Prostate gland (tissue), 2 donors: ENCODE data around the gene ATP5F1E. TPM values are rescaled to one million over a fixed set of nuclear protein-coding genes. Genes with fewer than 3 reads are reported as not detected.

Experiments
- DNase-seq: peaks from one replicate; pipeline ENCODE4 v3.0.0-alpha.2; 2019; ENCODE audit warnings: low spot score
- H3K27ac ChIP-seq, 2 donors: fragments of 200-600 bp; sonication (generic); 2 replicates each; pipeline ENCODE4 v1.5.1; 2017 to 2019
- H3K27me3 ChIP-seq: fragments of 200-600 bp; sonication (generic); replicated peaks from 2 replicates; pipeline ENCODE4 v1.5.1; 2019; ENCODE audit not compliant: insufficient read depth
- H3K36me3 ChIP-seq, 2 donors: fragments of 200-600 bp; sonication (generic); 1 replicate in 1 of 2; 2 replicates in 1 of 2; pipeline versions ENCODE4 v1.5.1 to v1.8.1; 2017 to 2019
- H3K4me1 ChIP-seq: fragments of 200-600 bp; sonication (generic); replicated peaks from 2 replicates; pipeline ENCODE4 v1.5.1; 2019
- H3K4me3 ChIP-seq, 2 donors: fragments of 200-600 bp; sonication (generic); 2 replicates each; pipeline ENCODE4 v1.5.1; 2017 to 2019
- H3K9me3 ChIP-seq: fragments of 200-600 bp; sonication (generic); 2 replicates; pipeline ENCODE4 v1.5.1; 2017
- POLR2A ChIP-seq: fragments of 450-650 bp; IDR thresholded peaks from one replicate; pipeline ENCODE4 v1.6.1; 2016; ENCODE audit warnings: antibody characterized with exemption, mild to moderate bottlenecking
- POLR2AphosphoS5 ChIP-seq: sonication (generic); formaldehyde crosslinking; IDR thresholded peaks from one replicate; pipeline ENCODE4 v1.6.1; 2017; ENCODE audit warnings: antibody characterized with exemption
- WGBS: methylation state at CpG from one replicate; pipeline ENCODE4 v1.1.5; 2018; 5-methylcytosine and 5-hydroxymethylcytosine counted together
- intact Hi-C: fragments of 100-400 bp; cut with DNase I; formaldehyde crosslinking; loops from one replicate; pipeline ENCODE4 v1.14.2; 2022
- total RNA-seq, 2 donors: library from RNA; depleted of rRNA; stranded (reverse); fragments of >200 nt; gene quantifications; one replicate each; pipeline ENCODE4 v1.1.0, GENCODE V29; 2016
- TF ChIP-seq, protein P1 (sequence below), 4 experiments: fragments of 200-600 bp in 2 of 4; fragments of 450-650 bp in 2 of 4; sonication (generic) in 2 of 4; IDR thresholded peaks; 1 replicate in 3 of 4; 2 replicates in 1 of 4; pipeline ENCODE4 v1.5.1; 2016 to 2019; ENCODE audit warnings: antibody characterized with exemption in 4 of 4, mild to moderate bottlenecking in 2 of 4, moderate library complexity in 2 of 4

Gene ATP5F1E
- total RNA-seq, 2 donors from 2014 or later, result 23.5 to 24.4 TPM

DNA sequence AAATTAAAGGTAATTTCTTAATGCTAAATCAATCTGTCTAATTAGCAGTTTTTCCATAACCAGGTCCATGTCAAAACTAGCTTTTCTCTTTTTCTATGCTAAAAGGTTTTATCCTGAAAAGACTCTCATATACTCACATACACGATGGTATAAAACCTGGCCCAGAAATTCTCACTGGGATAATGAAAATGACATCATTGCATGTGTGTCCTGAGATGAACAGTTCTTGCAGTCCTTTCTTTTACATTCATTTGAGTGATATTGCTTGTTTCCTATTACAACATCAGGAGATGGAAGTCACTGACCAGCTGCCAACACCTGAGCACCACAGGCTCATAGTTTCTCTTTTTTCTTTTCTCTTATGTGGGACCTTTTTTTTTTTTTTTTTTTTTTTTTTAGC, 18.3 kb upstream of the ATP5F1E start:
- DNase-seq, result no peak
- intact Hi-C loops, result no loop called here
- H3K36me3 ChIP-seq, result no peaks in the 10 kb centered on the region
- H3K4me3 ChIP-seq, result no peak overlapping the region
- TF ChIP-seq, protein P1, sequence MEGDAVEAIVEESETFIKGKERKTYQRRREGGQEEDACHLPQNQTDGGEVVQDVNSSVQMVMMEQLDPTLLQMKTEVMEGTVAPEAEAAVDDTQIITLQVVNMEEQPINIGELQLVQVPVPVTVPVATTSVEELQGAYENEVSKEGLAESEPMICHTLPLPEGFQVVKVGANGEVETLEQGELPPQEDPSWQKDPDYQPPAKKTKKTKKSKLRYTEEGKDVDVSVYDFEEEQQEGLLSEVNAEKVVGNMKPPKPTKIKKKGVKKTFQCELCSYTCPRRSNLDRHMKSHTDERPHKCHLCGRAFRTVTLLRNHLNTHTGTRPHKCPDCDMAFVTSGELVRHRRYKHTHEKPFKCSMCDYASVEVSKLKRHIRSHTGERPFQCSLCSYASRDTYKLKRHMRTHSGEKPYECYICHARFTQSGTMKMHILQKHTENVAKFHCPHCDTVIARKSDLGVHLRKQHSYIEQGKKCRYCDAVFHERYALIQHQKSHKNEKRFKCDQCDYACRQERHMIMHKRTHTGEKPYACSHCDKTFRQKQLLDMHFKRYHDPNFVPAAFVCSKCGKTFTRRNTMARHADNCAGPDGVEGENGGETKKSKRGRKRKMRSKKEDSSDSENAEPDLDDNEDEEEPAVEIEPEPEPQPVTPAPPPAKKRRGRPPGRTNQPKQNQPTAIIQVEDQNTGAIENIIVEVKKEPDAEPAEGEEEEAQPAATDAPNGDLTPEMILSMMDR (IDR thresholded peaks at IDR 0.05), result no peak
- TF ChIP-seq POLR2A, result no peak
- no peak for TF ChIP-seq POLR2AphosphoS5
- WGBS, result 64% methylated on average over 1 of the region's 1 CpG
- H3K27ac ChIP-seq, result no peak overlapping the region
- no peaks in the 10 kb centered on the region for H3K4me1 ChIP-seq
- H3K9me3 ChIP-seq, result no peaks in the 10 kb centered on the region
- no peaks in the 10 kb centered on the region for H3K27me3 ChIP-seq

DNA sequence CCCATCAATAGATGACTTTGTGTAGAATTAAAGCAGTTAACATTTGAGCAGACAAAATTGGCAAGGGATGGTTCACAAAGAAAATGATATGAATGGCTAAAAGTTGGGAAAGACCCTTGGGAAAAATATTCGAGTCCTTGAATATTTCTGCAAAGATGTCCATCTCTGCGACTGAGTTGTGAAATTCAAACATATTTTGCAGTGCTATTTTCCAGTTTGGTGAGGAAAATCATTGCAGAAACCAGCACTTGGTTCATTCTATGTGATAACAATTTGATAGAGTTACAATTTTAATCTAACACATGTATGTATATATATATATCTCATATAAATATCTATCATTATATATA, 16.5 kb upstream of the ATP5F1E start:
- no peaks in the 10 kb centered on the region for H3K9me3 ChIP-seq
- intact Hi-C loops, result no loop called here
- no peaks in the 10 kb centered on the region for H3K27me3 ChIP-seq
- no peaks in the 10 kb centered on the region for H3K36me3 ChIP-seq
- no peak for DNase-seq
- no peak overlapping the region for H3K4me3 ChIP-seq
- no peak for TF ChIP-seq POLR2A
- H3K27ac ChIP-seq, result no peak overlapping the region
- 89% methylated on average over 2 of the region's 2 CpGs for WGBS
- no peaks in the 10 kb centered on the region for H3K4me1 ChIP-seq

DNA sequence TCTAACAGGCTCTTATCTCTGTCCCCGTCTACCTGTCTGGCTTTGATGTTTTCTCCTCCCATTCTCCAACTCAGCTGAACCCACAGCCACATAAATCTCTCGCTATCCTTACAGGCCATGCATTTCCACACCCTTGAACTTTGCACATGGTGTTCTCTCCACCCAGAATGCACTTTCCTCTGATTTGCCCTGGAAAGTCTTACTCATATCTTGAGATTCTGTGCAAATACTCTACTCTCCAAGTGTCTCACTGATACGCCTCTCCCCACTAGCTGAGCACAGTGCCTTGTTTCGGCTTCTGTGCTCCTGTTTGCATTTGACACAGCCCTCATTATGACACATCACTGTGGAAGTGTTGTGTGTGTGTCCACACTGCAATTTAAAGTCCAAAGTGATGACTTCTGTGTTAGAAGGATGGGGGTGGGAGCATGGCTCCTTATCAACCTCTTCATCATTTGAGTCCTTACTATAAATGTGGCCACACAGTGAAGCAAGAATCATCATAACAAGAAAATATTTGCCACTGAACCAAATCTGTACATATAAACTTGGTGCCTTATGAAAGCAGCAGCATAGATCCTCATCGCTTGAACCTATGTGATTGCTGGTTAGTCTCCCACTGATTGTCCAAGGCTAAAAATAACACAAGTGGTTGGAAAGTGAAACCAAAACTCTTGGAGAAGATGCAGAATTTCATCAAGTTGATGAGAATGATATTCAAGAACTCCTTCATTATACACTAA, 16.0 kb upstream of the ATP5F1E start:
- Histone ChIP-seq H3K27ac (no peak overlapping the region), H3K9me3 (no peaks in the 10 kb centered on the region), H3K36me3 (no peaks in the 10 kb centered on the region), H3K27me3 (no peaks in the 10 kb centered on the region), H3K4me1 (no peaks in the 10 kb centered on the region), H3K4me3 (no peak overlapping the region)
- TF ChIP-seq, protein P1 (IDR thresholded peaks at IDR 0.05), result no peak
- no peak for TF ChIP-seq POLR2A
- TF ChIP-seq POLR2AphosphoS5, result no peak
- intact Hi-C loops, result no loop called here
- WGBS, result 75% methylated on average over 5 of the region's 5 CpGs
- no peak for DNase-seq

DNA sequence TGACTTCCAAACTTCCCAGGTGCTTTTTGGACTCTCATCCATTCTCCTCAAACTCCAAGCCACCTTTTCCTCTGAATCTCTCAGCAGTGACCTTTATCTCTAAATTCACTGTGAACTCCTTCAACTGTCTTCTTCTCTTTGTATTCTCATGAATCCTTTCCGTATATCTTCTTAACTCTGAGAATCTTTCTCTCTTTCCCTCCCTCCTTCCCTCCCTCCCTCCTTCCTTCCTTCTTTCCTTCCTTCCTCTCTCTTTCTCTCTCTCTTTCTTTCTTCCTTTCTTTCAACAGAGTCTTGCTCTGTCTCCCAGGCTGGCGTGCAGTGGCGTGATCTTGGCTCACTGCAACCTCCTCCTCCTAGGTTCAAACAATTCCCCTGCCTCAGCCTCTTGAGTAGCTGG, 14.7 kb upstream of the ATP5F1E start:
- no peaks in the 10 kb centered on the region for H3K36me3 ChIP-seq
- no peak overlapping the region for H3K27ac ChIP-seq
- TF ChIP-seq, protein P1 (IDR thresholded peaks at IDR 0.05), result no peak
- no peak for TF ChIP-seq POLR2AphosphoS5
- no peak for TF ChIP-seq POLR2A
- H3K27me3 ChIP-seq, result no peaks in the 10 kb centered on the region
- no peaks in the 10 kb centered on the region for H3K4me1 ChIP-seq
- intact Hi-C loops, result no loop called here
- no peak overlapping the region for H3K4me3 ChIP-seq
- no peaks in the 10 kb centered on the region for H3K9me3 ChIP-seq
- no peak for DNase-seq
- 90% methylated on average over 3 of the region's 3 CpGs for WGBS

DNA sequence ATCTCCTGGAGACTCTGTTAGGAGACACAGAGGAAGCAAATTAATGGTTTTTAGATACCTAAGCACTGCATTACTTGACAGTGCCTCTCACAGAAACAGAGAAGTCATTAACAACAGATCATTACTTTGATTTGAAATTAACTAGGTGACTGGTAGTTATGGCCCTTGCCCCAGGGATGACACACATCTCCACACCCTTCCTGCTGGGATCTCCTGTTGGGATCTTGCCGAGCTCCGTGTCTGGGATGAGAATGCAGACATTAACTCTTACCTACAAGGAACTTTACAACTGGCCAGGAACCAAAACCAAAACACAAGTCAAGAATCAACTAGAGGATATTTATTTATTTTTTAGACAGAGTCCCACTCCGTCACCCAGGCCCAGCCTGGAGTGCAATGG, 12.7 kb upstream of the ATP5F1E start:
- H3K27me3 ChIP-seq, result no peaks in the 10 kb centered on the region
- H3K27ac ChIP-seq, result no peak overlapping the region
- H3K36me3 ChIP-seq, result no peaks in the 10 kb centered on the region
- no peaks in the 10 kb centered on the region for H3K4me1 ChIP-seq
- no peak overlapping the region for H3K4me3 ChIP-seq
- H3K9me3 ChIP-seq, result no peaks in the 10 kb centered on the region
- WGBS, result 83% methylated on average over 3 of the region's 3 CpGs
- no peak for TF ChIP-seq POLR2A
- TF ChIP-seq, protein P1 (IDR thresholded peaks at IDR 0.05), result no peak
- TF ChIP-seq POLR2AphosphoS5, result no peak
- DNase-seq, result no peak
- intact Hi-C loops, result no loop called here
